ENCODE results near the gene WWOX.
"Not testable (repeated sequence)": the region's sequence is repeated elsewhere in the genome, so short reads cannot be mapped to it uniquely, and the experiment has no call there.

WWOX gene

GRCh38 chr16:78506367-78507193, 407.1 kb downstream of the WWOX start:
- no peak for DNase-seq (ENCODE audit: low read depth)
- no peak for TF ChIP-seq CTCF (IDR thresholded peaks at IDR 0.05; ENCODE audit: insufficient read depth, low read depth, low read length, missing control alignments)
- H3K4me3 ChIP-seq (ENCODE audit: low read depth, low read length) = no peak overlapping the region

GRCh38 chr16:78507576-78507975, 408.1 kb downstream of the WWOX start:
- no peak for DNase-seq (ENCODE audit: low read depth)
- no peak for TF ChIP-seq CTCF (IDR thresholded peaks at IDR 0.05; ENCODE audit: insufficient read depth, low read depth, low read length, missing control alignments)
- H3K4me3 ChIP-seq (ENCODE audit: low read depth, low read length) = no peak overlapping the region

DNA sequence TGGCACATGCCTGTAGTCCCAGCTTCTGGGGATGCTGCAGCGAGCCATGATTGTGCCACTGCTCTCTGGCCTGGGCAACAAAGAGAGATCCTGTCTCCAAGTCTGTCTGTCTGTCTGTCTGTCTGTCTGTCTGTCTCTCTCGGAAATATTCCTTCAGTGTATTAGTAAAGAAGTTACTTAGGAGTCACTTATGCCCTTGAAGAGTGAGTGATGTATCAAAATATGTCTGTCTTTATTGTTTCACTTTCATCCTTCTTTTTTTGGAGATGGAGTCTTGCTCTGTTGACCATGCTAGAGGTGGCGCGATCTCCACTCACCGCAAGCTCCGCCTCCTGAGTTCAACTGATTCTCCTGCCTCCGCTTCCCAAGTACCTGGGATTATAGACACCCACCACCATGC, 410.5 kb downstream of the WWOX start:
- no peak for TF ChIP-seq CTCF (IDR thresholded peaks at IDR 0.05; ENCODE audit: insufficient read depth, low read depth, low read length, missing control alignments)
- no peak overlapping the region for H3K4me3 ChIP-seq (ENCODE audit: low read depth, low read length)
- no peak for DNase-seq (ENCODE audit: low read depth)

GRCh38 chr16:78510496-78510895, 411.0 kb downstream of the WWOX start:
- DNase-seq (ENCODE audit: low read depth) = no peak
- no peak overlapping the region for H3K4me3 ChIP-seq (ENCODE audit: low read depth, low read length)

DNA sequence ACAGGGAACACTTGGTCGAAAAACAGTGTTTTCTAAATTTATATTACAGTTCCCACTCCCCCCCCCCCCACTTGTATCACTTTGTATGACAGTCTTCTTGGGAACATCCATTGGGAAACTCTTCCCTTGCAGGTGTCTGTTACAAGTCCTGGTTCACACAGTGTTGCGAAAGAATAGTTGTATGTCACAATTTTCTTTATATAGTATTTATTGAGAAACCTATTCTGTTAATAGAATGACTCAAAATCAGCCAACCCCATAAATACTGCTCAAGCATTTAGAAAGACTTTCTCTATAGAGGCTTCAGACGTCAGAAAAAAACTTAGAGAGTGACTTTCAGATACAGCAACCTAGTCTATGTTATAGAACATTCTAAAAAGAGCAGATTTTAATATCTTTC, 414.4 kb downstream of the WWOX start:
- H3K4me3 ChIP-seq (ENCODE audit: low read depth, low read length) = no peak overlapping the region
- no peak for DNase-seq (ENCODE audit: low read depth)
- no peak for TF ChIP-seq CTCF (IDR thresholded peaks at IDR 0.05; ENCODE audit: insufficient read depth, low read depth, low read length, missing control alignments)

More at GRCh38 chr16:78510496-78510895, 411.0 kb downstream of the WWOX start:
- TF ChIP-seq CTCF (IDR thresholded peaks at IDR 0.05; ENCODE audit: insufficient read depth, low read depth, low read length, missing control alignments) = no peak

GRCh38 chr16:78514888-78515287, 415.4 kb downstream of the WWOX start:
- not testable (repeated sequence) for DNase-seq (ENCODE audit: low read depth); H3K4me3 ChIP-seq (ENCODE audit: low read depth, low read length)

- TF ChIP-seq CTCF (IDR thresholded peaks at IDR 0.05; ENCODE audit: insufficient read depth, low read depth, low read length, missing control alignments) = no peak
- H3K4me3 ChIP-seq (ENCODE audit: low read depth, low read length) = no peak overlapping the region
- no peak for DNase-seq (ENCODE audit: low read depth)
These were observed 416.0 kb downstream of the WWOX start for GRCh38 chr16:78515421-78515820.
